Measurements from ENCODE around the gene ECHDC3.

Gene ECHDC3

DNA sequence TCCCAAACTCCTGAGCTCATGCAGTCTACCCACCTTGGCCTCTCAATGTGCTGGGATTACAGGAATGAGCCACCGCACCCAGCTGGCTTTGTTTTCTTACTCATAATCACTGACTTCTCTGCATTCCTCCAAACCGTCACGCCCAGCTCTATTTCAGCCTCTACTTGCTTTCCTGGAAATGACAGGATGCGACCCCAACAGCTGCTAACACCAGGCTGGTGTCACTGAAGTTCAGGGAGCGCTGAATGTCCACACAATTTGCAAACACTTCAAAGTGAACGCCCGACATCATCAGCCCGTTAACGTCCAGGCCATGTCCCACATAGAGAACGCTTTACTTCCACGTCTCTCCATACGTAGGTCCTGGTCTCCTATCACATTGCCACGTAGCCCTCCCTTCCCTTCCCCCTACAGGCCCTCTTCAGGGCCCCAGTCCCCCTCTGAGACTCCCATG is 68.2 kb downstream of the ECHDC3 start:
- Mint-ChIP-seq H3K36me3 (ENCODE audit: low read depth) (no peaks in the 10 kb centered on the region), H3K4me1 (peaks cover 37% of the 10 kb centered on the region), H3K9me3 (no peaks in the 10 kb centered on the region), H3K27me3 (ENCODE audit: low read depth, poor library complexity) (peaks cover 19% of the 10 kb centered on the region), H3K4me3 (peak overlapping the region; percentile 55), H3K27ac (peak overlapping the region; percentile 43)
- TF ChIP-seq, protein P1, sequence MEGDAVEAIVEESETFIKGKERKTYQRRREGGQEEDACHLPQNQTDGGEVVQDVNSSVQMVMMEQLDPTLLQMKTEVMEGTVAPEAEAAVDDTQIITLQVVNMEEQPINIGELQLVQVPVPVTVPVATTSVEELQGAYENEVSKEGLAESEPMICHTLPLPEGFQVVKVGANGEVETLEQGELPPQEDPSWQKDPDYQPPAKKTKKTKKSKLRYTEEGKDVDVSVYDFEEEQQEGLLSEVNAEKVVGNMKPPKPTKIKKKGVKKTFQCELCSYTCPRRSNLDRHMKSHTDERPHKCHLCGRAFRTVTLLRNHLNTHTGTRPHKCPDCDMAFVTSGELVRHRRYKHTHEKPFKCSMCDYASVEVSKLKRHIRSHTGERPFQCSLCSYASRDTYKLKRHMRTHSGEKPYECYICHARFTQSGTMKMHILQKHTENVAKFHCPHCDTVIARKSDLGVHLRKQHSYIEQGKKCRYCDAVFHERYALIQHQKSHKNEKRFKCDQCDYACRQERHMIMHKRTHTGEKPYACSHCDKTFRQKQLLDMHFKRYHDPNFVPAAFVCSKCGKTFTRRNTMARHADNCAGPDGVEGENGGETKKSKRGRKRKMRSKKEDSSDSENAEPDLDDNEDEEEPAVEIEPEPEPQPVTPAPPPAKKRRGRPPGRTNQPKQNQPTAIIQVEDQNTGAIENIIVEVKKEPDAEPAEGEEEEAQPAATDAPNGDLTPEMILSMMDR (IDR thresholded peaks at IDR 0.05) = no peak
- DNase-seq = no peak

DNA sequence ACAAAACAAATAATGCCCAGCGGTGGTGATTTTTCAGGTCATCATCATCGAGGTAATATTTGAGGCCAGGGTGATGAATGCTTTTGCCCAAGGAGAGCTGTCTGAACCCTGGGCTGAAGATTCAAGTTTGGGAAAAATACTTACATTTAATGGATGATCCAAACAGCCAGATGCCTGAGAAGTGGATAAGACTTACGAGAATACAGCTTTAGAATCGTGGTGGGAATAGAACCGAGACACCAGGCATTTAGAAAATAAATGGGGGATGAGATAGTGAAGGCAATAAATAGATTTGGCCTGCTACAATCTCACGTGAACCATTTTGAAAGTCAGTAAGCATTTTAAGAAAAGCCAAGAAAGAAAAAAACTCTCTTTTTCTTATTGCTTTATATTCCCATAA is 68.8 kb downstream of the ECHDC3 start:
- TF ChIP-seq, protein P1 (IDR thresholded peaks at IDR 0.05) = no peak
- H3K27ac Mint-ChIP-seq = peak overlapping the region; percentile 43
- peaks cover 19% of the 10 kb centered on the region for H3K27me3 Mint-ChIP-seq (ENCODE audit: low read depth, poor library complexity)
- DNase-seq = no peak
- H3K9me3 Mint-ChIP-seq = no peaks in the 10 kb centered on the region
- H3K36me3 Mint-ChIP-seq (ENCODE audit: low read depth) = no peaks in the 10 kb centered on the region
- H3K4me3 Mint-ChIP-seq = no peak overlapping the region
- peaks cover 31% of the 10 kb centered on the region for H3K4me1 Mint-ChIP-seq

DNA sequence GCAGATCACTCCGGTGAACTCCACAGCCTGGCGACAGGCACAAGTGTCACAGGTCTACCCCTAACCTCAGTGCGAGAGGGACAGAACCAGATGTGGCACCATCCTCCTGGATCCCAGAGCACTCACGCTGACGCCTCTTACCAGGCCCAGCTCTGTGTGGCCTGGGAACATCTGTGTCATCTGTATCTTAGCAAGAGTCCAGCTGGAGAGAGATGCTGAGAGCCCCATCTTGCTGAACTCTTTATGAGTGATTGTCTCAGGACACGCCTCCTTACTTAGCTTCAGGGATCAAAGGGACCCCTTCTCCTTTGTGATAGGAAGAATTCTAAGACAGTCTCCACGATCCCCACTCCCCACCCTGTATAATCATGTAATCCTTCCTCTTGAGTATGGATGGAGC is 71.0 kb downstream of the ECHDC3 start:
- Mint-ChIP-seq H3K4me1 (peaks cover 12% of the 10 kb centered on the region), H3K4me3 (no peak overlapping the region), H3K36me3 (ENCODE audit: low read depth) (no peaks in the 10 kb centered on the region), H3K27ac (no peak overlapping the region), H3K9me3 (no peaks in the 10 kb centered on the region), H3K27me3 (ENCODE audit: low read depth, poor library complexity) (peaks cover 19% of the 10 kb centered on the region)
- TF ChIP-seq, protein P1 (IDR thresholded peaks at IDR 0.05) = no peak
- no peak for DNase-seq

Measured in nephron progenitor cell (in vitro differentiated cells).